ENCODE results near the gene C2orf72. TPM values are rescaled to one million over a fixed set of nuclear protein-coding genes. Genes with fewer than 3 reads are reported as not detected.

C2orf72 gene
- total RNA-seq, result not detected in 2 replicates

GRCh38 chr2:231037202-231037730 lies at the start of gene C2orf72:
C2orf72 (plus strand) TSS chr2:231037523; CDS start chr2:231037566, 43 bp downstream.

GRCh38 chr2:230995821-230996220 lies 41.5 kb upstream of the C2orf72 start, which contains the start of gene SPATA3:
SPATA3 (plus strand) TSS chr2:230996121; CDS start chr2:230996234, 113 bp downstream.

GRCh38 chr2:231056453-231057416 lies 19.4 kb downstream of the C2orf72 start, which contains the start of gene PSMD1:
PSMD1 (plus strand) TSS chr2:231056867; CDS start chr2:231057026, 159 bp downstream.

Other genes with a start within 250 kb of the C2orf72 start
- gene ITM2C, start 172.6 kb upstream of the C2orf72 start, total RNA-seq, result 60.8 and 104 TPM in 2 replicates
- not detected in 2 replicates for gene GPR55, start 112.3 kb upstream of the C2orf72 start, total RNA-seq
- not detected in 2 replicates for gene SPATA3, start 41.4 kb upstream of the C2orf72 start, total RNA-seq
- gene PSMD1, start 19.3 kb downstream of the C2orf72 start, total RNA-seq, result 111 and 112 TPM in 2 replicates
- 0.49 and 0.61 TPM in 2 replicates for gene HTR2B, start 87.5 kb downstream of the C2orf72 start, total RNA-seq
- gene ARMC9, start 161.1 kb downstream of the C2orf72 start, total RNA-seq, result 54.2 and 69.9 TPM in 2 replicates